Measurements from ENCODE around the gene SLC24A4. TPM values are rescaled to one million over a fixed set of nuclear protein-coding genes. Genes with fewer than 3 reads are reported as not detected.

Gene SLC24A4
- total RNA-seq, 1 donor from 2014 or later: not detected

- H3K36me3 Mint-ChIP-seq: no peaks in the 10 kb centered on the region
- no peak overlapping the region for H3K4me3 Mint-ChIP-seq
- peaks cover 9% of the 10 kb centered on the region for H3K4me1 Mint-ChIP-seq
- H3K27me3 Mint-ChIP-seq (ENCODE audit: low read depth): no peaks in the 10 kb centered on the region
- TF ChIP-seq CTCF (IDR thresholded peaks at IDR 0.05; ENCODE audit: unreplicated experiment): no peak
- H3K9me3 Mint-ChIP-seq: peaks cover 9% of the 10 kb centered on the region
- DNase-seq (ENCODE audit: low spot score in 2 of 2, unreplicated experiment in 2 of 2): no peak
- H3K27ac Mint-ChIP-seq: no peak overlapping the region
These were observed 220.0 kb downstream of the SLC24A4 start for GRCh38 chr14:92542766-92543554.

- no peak for DNase-seq (ENCODE audit: low spot score in 2 of 2, unreplicated experiment in 2 of 2)
- H3K27me3 Mint-ChIP-seq (ENCODE audit: low read depth): no peaks in the 10 kb centered on the region
- no peak overlapping the region for H3K4me3 Mint-ChIP-seq
- peaks cover 9% of the 10 kb centered on the region for H3K4me1 Mint-ChIP-seq
- no peak for TF ChIP-seq CTCF (IDR thresholded peaks at IDR 0.05; ENCODE audit: unreplicated experiment)
- no peaks in the 10 kb centered on the region for H3K36me3 Mint-ChIP-seq
- no peak overlapping the region for H3K27ac Mint-ChIP-seq
- peaks cover 9% of the 10 kb centered on the region for H3K9me3 Mint-ChIP-seq
These were observed 221.2 kb downstream of the SLC24A4 start for GRCh38 chr14:92544051-92544720.

- no peaks in the 10 kb centered on the region for H3K27me3 Mint-ChIP-seq (ENCODE audit: low read depth)
- peaks cover 7% of the 10 kb centered on the region for H3K4me1 Mint-ChIP-seq
- no peaks in the 10 kb centered on the region for H3K36me3 Mint-ChIP-seq
- TF ChIP-seq CTCF (IDR thresholded peaks at IDR 0.05; ENCODE audit: unreplicated experiment): no peak
- peaks cover 4% of the 10 kb centered on the region for H3K9me3 Mint-ChIP-seq
- H3K27ac Mint-ChIP-seq: no peak overlapping the region
- H3K4me3 Mint-ChIP-seq: no peak overlapping the region
- DNase-seq (ENCODE audit: low spot score in 2 of 2, unreplicated experiment in 2 of 2): no peak
These were observed 223.5 kb downstream of the SLC24A4 start for GRCh38 chr14:92546347-92547053.

GRCh38 chr14:92549105-92549858, 226.3 kb downstream of the SLC24A4 start:
- H3K9me3 Mint-ChIP-seq: no peaks in the 10 kb centered on the region
- no peaks in the 10 kb centered on the region for H3K27me3 Mint-ChIP-seq (ENCODE audit: low read depth)
- TF ChIP-seq CTCF (IDR thresholded peaks at IDR 0.05; ENCODE audit: unreplicated experiment): no peak
- no peak overlapping the region for H3K27ac Mint-ChIP-seq
- no peak overlapping the region for H3K4me3 Mint-ChIP-seq
- no peaks in the 10 kb centered on the region for H3K4me1 Mint-ChIP-seq
- H3K36me3 Mint-ChIP-seq: no peaks in the 10 kb centered on the region
- DNase-seq (ENCODE audit: low spot score in 2 of 2, unreplicated experiment in 2 of 2): no peak

GRCh38 chr14:92549859-92550230, 226.9 kb downstream of the SLC24A4 start:
- Mint-ChIP-seq H3K9me3 (no peaks in the 10 kb centered on the region), H3K4me3 (no peak overlapping the region), H3K4me1 (no peaks in the 10 kb centered on the region), H3K27ac (no peak overlapping the region), H3K27me3 (ENCODE audit: low read depth) (no peaks in the 10 kb centered on the region), H3K36me3 (no peaks in the 10 kb centered on the region)
- no peak for TF ChIP-seq CTCF (IDR thresholded peaks at IDR 0.05; ENCODE audit: unreplicated experiment)
- DNase-seq (ENCODE audit: low spot score in 2 of 2, unreplicated experiment in 2 of 2): no peak
